Measurements from ENCODE around the gene IER3.
"Not testable (repeated sequence)": the region's sequence is repeated elsewhere in the genome, so short reads cannot be mapped to it uniquely, and the experiment has no call there.

The IER3 gene

DNA sequence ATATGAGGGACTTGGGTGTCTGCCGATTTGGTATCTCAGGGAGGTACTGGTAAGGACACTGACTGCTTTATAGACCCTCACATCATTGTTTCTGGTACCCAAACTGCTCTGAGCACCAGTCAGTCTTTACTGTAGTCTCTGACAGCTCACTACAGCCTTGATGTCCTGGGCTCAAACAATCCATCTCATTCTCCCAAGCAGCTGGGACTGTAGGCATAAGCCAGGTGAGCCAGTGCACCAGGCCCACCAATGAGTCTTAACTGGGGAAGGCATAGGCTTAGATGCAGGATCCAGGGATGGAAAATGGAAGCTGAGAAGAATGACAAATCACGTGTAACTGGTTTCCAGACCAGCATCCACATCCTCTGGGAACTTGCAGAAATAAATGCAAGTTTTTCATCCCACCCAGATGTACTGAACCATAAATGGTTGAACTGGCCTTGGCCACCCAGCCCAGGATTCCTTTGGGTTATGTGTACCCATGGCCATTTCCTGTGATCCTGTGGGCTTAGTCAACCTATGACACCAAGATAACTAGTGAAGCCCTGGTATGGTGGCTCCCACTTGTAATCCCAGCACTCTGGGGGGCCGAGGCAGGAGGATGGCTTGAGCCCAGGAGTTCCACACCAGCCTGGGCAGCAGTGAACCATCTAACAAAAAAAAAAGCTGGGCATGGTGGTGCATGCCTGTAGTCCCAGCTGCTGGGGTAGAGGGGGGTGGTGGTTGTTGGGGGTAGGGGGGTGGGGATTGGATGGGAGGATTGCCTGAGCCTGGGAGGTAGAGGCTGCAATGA is 18.4 kb downstream of the IER3 start:
- DNase-seq: no peak

DNA sequence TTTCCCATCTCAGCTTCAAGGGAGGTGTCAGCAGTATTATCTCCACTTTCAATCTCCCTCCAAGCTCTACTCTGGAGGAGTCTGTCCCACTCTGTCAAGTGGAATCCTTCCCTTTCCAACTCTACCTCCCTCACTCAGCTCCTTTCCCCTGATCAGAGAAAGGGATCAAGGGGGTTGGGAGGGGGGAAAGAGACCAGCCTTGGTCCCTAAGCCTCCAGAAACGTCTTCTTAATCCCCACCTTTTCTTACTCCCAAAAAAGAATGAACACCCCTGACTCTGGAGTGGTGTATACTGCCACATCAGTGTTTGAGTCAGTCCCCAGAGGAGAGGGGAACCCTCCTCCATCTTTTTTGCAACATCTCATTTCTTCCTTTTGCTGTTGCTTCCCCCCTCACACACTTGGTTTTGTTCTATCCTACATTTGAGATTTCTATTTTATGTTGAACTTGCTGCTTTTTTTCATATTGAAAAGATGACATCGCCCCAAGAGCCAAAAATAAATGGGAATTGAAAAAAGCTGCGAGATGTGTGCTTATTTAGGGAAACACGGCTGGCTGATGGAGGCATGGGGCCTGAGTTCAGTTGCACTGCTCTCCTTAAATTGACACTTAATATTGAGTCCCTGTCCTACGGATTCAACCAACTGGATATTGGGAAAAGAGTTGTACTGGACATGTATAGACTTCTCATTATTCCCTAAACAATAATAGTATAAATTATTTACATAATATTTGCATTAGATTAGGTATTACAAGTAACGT is 19.3 kb downstream of the IER3 start:
- DNase-seq: no peak

DNA sequence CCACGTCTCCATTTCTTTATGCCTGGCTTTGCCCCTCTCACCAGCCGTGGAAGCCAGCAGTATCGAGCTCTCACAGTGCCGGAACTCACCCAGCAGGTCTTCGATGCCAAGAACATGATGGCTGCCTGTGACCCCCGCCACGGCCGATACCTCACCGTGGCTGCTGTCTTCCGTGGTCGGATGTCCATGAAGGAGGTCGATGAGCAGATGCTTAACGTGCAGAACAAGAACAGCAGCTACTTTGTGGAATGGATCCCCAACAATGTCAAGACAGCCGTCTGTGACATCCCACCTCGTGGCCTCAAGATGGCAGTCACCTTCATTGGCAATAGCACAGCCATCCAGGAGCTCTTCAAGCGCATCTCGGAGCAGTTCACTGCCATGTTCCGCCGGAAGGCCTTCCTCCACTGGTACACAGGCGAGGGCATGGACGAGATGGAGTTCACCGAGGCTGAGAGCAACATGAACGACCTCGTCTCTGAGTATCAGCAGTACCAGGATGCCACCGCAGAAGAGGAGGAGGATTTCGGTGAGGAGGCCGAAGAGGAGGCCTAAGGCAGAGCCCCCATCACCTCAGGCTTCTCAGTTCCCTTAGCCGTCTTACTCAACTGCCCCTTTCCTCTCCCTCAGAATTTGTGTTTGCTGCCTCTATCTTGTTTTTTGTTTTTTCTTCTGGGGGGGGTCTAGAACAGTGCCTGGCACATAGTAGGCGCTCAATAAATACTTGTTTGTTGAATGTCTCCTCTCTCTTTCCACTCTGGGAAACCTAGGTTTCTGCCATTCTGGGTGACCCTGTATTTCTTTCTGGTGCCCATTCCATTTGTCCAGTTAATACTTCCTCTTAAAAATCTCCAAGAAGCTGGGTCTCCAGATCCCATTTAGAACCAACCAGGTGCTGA is 20.3 kb downstream of the IER3 start:
- not testable (repeated sequence) for DNase-seq

DNA sequence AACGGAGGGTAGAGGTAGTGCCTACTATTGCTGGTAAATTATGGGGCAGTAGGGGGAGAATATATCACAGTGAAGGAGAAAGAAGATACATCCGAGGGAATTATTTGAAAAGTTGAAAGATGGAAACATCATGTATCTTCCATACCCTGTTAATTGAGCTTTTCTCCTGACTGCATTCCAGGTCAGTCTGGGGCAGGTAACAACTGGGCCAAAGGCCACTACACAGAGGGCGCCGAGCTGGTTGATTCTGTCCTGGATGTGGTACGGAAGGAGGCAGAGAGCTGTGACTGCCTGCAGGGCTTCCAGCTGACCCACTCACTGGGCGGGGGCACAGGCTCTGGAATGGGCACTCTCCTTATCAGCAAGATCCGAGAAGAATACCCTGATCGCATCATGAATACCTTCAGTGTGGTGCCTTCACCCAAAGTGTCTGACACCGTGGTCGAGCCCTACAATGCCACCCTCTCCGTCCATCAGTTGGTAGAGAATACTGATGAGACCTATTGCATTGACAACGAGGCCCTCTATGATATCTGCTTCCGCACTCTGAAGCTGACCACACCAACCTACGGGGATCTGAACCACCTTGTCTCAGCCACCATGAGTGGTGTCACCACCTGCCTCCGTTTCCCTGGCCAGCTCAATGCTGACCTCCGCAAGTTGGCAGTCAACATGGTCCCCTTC is 21.0 kb downstream of the IER3 start:
- DNase-seq: not testable (repeated sequence)

DNA sequence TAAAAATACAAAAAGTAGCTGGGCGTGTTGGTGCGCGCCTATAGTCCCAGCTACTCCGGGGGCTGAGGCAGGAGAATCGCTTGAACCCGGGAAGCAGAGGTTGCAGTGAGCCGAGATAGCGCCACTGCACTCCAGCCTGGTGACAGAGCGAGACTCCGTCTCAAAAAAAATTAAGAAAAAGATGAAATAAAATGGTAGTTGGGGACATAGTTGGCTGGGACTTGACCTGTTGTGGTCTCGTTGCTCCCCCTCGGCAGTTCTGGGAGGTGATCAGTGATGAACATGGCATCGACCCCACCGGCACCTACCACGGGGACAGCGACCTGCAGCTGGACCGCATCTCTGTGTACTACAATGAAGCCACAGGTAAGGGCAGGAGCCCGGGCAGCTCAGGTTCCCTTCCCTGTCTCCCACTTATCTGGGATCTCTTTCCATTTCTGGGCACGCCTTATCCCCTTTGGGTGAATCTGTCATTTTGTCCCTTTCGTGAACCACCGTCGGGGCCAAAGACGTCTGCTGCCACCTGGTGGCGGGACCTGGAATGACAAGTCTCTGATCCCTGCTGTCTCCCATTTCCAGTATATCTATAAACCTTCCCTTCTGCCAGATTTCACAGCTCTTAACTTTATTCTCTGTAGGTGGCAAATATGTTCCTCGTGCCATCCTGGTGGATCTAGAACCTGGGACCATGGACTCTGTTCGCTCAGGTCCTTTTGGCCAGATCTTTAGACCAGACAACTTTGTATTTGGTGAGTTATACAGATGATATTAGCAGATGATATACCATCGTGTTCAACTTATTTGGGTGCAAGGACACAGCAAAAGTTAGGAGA is 21.9 kb downstream of the IER3 start:
- DNase-seq: peak in 48 of 51 donors; percentile 24 to 87 (median 60)

DNA sequence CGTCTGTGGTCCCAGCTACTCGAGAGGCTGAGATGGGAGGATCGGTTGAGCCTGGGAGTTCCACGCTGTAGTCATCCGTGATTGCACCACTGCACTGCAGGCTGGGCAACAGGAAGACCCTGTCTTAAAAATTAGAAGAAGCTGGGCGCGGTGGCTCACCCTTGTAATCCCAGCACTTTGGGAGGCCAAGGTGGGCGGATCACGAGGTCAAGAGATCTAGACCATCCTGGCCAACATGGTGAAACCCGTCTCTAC is 22.4 kb downstream of the IER3 start:
- not testable (repeated sequence) for DNase-seq

DNA sequence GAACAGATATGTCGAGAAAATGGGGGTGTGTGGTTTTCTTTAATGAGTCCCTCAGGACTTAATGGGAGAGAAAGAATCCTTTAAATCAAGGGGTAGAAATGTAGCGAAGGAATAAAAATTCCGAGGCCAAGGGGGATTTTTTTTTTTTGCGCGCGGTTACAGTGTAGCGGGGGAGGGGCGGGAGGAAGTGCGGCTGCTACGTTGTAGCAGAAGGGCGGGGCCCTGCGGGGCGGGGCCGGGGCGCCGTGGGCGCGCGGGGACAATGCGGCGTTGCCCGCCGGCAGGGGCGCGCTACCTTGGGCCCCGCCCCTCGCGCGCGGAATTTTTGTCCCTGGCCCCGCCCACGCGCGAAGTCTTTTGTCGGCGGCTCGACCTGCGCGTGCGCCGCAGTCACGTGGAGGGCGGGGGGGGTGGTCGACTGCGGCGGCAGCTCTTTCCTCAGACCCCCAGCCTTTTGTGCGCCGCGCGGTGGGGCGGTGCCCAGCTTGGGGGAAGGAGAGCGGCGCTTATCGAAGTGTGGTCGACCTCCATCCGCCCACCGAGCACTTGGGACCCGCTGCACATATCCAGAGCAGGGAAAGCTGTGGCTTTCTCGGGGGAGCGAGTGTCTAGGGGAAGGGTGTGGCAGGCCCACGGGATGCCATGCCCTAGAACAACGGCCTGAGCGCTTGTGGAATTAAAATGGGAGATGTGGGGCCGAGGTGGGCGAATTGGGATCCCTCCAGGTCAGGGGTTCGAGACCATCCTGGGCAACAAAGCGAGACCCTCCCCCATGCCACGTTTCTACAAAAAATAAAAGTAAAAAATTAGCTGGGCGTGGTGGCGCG is 22.9 kb downstream of the IER3 start:
- peak; percentile 14 to 89 (median 74) for DNase-seq

DNA sequence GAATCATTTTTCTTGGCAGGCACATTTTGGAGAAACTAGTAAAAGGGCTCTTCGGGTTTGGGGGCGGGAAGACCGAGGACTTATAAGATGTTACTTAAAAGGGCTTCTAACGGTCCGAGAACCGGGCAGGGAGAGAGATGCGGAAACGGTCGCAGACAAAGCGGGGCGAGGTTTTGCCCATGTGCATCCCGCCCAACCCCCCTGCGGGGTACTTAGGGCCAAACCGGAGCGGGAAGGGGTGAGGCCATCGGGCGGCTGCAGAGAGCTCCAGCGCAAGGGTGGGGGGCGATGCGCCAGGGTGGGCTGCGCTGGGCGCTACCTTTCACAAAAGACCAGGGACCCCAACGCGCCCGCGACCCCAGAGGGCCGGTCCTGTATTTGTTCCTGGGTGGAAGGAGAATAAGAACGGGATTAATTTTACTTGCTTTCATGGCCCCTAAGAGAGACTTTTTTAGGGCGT is 23.6 kb downstream of the IER3 start:
- DNase-seq: peak in 32 of 51 donors; percentile 1 to 76 (median 34)

DNA sequence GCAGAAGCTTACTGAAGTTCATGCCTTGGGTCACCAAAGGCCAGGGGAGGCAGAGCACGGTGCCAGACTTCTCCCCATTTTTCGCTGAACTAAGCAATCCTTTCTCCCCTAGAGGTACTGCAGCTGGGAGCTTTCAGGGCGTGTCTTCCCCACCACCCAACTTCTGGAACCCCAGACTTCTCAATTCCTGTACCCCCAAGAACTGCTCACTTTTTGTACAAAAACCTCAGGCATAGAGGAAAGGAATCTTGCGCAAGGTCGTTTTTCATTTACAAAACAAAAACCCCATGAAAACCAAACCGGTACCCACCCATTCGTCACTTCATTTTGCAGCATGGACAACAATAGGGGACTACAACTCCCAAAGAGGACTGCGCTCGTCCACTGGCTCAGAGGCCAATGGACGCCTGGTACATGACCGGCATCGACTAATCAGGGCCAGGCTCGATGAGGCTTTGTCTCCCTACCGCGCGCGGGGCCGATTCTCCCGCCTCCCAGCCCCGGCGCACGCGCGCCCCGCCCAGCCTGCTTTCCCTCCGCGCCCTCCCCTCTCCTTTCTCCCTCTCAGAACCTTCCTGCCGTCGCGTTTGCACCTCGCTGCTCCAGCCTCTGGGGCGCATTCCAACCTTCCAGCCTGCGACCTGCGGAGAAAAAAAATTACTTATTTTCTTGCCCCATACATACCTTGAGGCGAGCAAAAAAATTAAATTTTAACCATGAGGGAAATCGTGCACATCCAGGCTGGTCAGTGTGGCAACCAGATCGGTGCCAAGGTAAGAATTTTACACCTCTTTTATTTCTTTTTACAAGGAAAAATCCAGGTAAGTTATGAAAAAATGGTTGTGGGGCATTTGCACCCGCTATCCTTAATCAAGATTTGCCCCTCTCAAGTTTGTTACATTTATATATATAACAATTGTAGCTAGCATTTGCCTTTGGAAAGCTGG is 24.3 kb downstream of the IER3 start, which contains the start of gene TUBB:
TUBB (plus strand) TSS at position 562 of the 947 bp plus-strand sequence; CDS start at position 717, 155 bp downstream.
- DNase-seq: peak; percentile 60 to 99 (median 96)

DNA sequence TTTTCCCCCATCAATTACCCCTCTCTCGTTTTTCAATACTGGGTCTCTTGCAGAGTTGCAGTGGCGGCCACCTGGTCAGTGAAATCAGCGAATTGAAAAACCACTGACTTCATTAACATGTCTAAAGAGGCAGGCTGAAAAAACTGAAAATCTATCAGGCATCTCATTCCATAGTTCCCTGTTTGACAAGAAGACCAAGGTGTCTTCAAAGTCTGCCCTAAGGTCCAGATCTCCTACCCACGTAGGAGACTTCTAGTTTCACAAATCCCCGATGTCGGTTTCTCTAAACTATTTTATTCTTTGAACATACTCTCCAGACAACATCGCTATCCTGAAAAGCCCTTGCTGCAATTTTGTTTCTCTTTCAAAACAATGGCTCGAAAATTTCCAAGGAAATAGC is 25.0 kb downstream of the IER3 start:
- DNase-seq: no peak

DNA sequence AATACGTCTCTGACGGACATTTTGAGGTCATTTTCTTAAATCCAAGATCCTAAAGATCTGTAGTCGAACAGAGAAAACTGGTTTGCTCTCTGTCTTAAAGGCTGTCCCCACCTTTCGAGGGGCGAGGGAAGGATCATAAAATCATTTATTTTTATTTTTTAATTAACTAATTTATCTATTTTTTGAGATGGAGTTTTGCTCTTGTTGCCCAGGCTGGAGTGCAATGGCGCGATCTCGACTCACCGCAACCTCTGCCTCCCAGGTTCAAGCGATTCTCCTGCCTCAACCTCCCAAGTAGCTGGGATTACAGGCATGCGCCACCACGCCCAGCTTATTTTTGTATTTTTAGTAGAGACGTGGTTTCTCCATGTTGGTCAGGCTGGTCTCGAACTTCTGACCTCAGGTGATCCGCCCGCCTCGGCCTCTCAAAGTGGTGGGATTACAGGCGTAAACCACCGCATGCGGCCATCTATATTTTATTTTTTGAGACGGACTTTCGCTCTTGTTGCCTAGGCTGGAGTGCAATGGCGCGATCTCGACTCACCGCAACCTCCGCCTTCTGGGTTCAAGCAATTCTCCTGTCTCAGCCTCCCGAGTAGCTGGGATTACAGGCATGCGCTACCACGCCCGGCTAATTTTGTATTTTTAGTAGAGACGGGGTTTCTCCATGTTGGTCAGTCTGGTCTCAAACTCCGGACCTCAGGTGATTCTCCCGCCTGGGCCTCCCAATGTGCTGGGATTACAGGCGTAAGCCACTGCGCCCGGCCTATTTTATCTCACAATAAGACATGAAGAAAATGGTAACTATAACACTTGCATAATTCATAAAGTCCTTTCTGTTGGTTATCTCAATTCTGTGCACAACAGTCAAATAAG is 26.3 kb downstream of the IER3 start:
- DNase-seq: not testable (repeated sequence)

DNA sequence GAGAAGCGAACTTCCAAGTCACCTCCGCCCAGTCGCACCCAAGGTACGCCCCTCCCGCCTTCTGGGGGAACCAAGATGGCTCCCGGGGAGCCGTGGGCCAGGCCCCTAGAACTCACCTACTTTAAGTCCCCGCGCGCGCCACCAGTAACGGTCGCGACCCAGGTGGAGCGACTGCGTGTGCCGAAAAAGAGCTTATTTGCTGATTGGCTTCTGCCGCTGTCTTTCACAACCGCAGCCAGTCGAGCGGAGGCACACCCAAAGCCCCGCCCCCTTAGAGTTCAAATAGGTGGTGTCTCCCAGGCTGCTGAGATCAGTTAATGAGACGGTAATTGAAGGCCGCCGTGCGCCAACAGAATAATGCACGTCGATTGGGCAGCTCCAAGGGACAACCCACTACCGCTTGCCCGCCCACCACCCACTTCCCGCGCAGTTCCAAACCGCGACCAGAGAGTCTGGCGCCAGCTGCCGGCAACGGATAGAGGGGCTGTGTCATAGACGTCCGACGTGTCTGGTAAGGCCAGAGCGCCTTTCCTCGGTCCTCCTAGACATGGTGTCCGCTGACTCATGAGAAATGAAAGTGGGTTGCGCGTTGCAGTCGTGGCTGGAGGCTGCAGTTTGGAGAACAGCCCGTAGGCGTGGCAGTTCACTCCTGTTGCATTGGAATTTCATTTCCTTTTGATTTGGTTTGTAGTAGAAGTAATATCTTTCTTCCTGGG is 27.1 kb downstream of the IER3 start, which contains the start of gene MDC1:
MDC1 (minus strand) TSS at position 153 of the 716 bp plus-strand sequence. CDS start 2,106 bp downstream, outside the sequence.
- peak; percentile 72 to 100 (median 99) for DNase-seq

DNA sequence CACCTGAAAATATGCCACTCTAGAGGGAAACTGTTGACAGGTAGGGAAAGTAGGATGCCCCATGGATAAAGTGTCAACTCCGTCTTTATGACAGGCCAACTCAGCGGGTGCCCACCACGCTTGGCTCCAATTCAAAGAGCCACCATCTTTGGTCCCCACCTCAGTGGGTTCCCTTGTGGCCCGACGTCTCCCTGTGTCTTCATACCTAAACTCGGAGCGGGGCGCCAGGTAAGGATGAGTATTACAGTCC is 27.5 kb downstream of the IER3 start:
- DNase-seq: no peak

DNA sequence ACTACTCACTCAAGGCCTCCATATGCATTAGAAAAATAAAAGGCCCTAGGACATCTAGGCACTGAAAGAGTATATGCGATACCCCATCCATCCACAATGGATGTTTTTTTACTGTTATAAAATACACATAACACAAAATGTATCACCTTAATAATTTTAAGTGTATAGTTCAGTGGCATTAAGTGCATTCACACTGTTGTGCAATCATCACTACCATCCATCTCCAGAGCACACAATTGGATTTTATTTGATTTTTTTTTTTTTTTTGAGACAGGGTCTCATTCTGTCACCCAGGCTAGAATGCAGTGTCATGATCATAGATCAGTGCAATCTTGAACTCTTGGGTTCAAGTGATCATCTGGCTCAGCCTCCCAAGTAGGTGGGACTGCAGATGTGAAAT is 30.1 kb downstream of the IER3 start:
- no peak for DNase-seq

DNA sequence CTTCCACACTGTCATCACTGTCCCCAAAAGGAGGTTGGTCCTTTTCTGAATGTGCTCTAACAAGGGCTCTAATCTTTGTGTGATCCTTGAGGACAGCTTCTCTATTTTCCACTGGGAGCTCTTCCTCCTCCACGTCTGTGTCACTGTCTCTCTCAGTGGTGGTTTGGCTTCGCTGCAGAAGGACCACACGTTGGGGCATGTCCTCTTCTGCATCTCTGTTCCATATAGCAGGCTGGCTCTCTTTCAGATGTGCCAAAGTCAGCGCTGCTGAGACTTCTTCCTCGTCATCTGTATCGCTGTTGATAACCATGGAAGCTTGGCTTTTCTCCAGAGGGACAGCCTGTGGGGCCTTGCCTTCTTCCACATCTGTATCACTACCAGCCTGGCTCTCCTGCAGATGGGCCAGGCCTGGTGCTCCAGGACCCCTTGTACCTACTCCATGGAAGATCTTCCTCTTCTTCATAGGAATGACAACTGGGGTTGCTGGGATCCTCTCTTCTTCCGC is 31.9 kb downstream of the IER3 start:
- no peak for DNase-seq

DNA sequence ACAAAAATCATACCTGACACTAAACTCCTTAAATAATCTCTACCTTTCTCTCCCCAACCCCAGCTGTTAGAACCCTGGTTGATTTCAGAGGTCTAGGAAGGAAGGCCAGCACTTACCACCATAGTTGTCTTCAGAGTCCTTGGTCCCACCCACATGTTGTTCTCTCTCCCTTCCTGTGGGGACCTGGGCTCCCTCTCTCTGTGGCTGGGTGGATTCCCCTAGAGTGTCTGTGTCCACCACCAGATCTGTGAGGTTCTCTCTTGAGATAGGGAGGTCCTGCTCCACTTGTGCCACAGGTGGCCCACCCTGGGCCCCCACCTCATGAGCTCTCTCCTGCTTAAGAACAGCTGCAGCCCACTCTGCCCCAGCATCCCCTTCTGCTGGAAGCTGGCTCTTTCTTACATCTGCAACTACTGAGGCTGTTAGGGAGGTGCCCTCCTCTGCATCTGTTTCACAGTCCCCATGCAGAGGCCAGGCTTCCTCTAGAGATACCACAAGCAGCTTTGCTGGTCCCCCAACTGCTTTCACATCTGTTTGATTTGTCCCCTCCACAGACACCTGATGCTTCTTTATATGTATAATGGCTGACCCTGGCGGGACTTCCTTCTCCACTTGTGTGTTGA is 32.5 kb downstream of the IER3 start:
- no peak for DNase-seq
